Type B pancreatic cell (in vitro differentiated cells): ENCODE measurements around the gene COA8. TPM values are rescaled to one million over a fixed set of nuclear protein-coding genes. Genes with fewer than 3 reads are reported as not detected.

ENCODE experiments used
- DNase-seq: peaks from one replicate; pipeline ENCODE4 v3.0.0; 2021; ENCODE audit warnings: mixed read lengths; ENCODE audit not compliant: unreplicated experiment; ENCODE audit errors: extremely low spot score
- H3K27ac Mint-ChIP-seq: 2 replicates; pipeline ENCODE4 v1.8.0; 2021; ENCODE audit warnings: mild to moderate bottlenecking, mixed read lengths
- H3K27me3 Mint-ChIP-seq: 2 replicates; pipeline ENCODE4 v1.8.0; 2021; ENCODE audit warnings: mixed read lengths
- H3K36me3 Mint-ChIP-seq: 2 replicates; pipeline ENCODE4 v1.8.0; 2021; ENCODE audit warnings: mixed read lengths
- H3K4me1 Mint-ChIP-seq: one replicate; pipeline ENCODE4 v1.8.0; 2021; ENCODE audit warnings: mixed read lengths; ENCODE audit not compliant: unreplicated experiment
- H3K4me3 Mint-ChIP-seq: 2 replicates; pipeline ENCODE4 v1.8.0; 2021; ENCODE audit warnings: mild to moderate bottlenecking, mixed read lengths
- H3K9me3 Mint-ChIP-seq: 2 replicates; pipeline ENCODE4 v1.8.0; 2021; ENCODE audit warnings: mixed read lengths
- CTCF ChIP-seq: fragments of 200-600 bp; sonication (generic); conservative IDR thresholded peaks from 2 replicates; pipeline ENCODE4 v1.5.0; 2021; ENCODE audit warnings: antibody characterized with exemption, mild to moderate bottlenecking
- total RNA-seq: library from RNA; stranded (reverse); gene quantifications from 2 replicates; pipeline ENCODE4 v1.2.1, GENCODE V29; 2021; ENCODE audit warnings: low replicate concordance

Gene COA8
- total RNA-seq, 1 donor from 2014 or later: 42.5 TPM

- no peak for DNase-seq
- H3K4me1 Mint-ChIP-seq: peaks cover 4% of the 10 kb centered on the region
- TF ChIP-seq CTCF: no peak
- H3K9me3 Mint-ChIP-seq: no peaks in the 10 kb centered on the region
- no peaks in the 10 kb centered on the region for H3K36me3 Mint-ChIP-seq
- H3K27me3 Mint-ChIP-seq: no peaks in the 10 kb centered on the region
- no peak overlapping the region for H3K4me3 Mint-ChIP-seq
- peak overlapping the region; percentile 48 for H3K27ac Mint-ChIP-seq
These were observed 17.4 kb upstream of the COA8 start for GRCh38 chr14:103545219-103545914.

GRCh38 chr14:103545915-103546651, 16.7 kb upstream of the COA8 start:
- H3K27ac Mint-ChIP-seq: peak overlapping the region; percentile 48
- TF ChIP-seq CTCF: no peak
- DNase-seq: no peak
- H3K27me3 Mint-ChIP-seq: no peaks in the 10 kb centered on the region
- H3K4me1 Mint-ChIP-seq: no peaks in the 10 kb centered on the region
- H3K9me3 Mint-ChIP-seq: no peaks in the 10 kb centered on the region
- no peak overlapping the region for H3K4me3 Mint-ChIP-seq
- no peaks in the 10 kb centered on the region for H3K36me3 Mint-ChIP-seq

- no peaks in the 10 kb centered on the region for H3K27me3 Mint-ChIP-seq
These were observed 15.9 kb upstream of the COA8 start for GRCh38 chr14:103546652-103547454.

GRCh38 chr14:103547455-103547940, 15.3 kb upstream of the COA8 start:
- H3K27me3 Mint-ChIP-seq: no peaks in the 10 kb centered on the region

More at GRCh38 chr14:103546652-103547454, 15.9 kb upstream of the COA8 start:
- H3K36me3 Mint-ChIP-seq: no peaks in the 10 kb centered on the region
- peak; percentile 99 for TF ChIP-seq CTCF
- no peak overlapping the region for H3K27ac Mint-ChIP-seq
- no peaks in the 10 kb centered on the region for H3K4me1 Mint-ChIP-seq
- H3K4me3 Mint-ChIP-seq: no peak overlapping the region
- no peak for DNase-seq
- H3K9me3 Mint-ChIP-seq: no peaks in the 10 kb centered on the region

More at GRCh38 chr14:103547455-103547940, 15.3 kb upstream of the COA8 start:
- no peak for DNase-seq
- Mint-ChIP-seq H3K27ac (no peak overlapping the region), H3K4me1 (no peaks in the 10 kb centered on the region), H3K4me3 (no peak overlapping the region), H3K9me3 (no peaks in the 10 kb centered on the region), H3K36me3 (no peaks in the 10 kb centered on the region)
- no peak for TF ChIP-seq CTCF
